ENCODE results near the gene METTL8.

METTL8 gene

GRCh38 chr2:171433763-171434012 lies at the start of gene METTL8:
METTL8 (minus strand) TSS chr2:171433990; CDS start chr2:171392185, 41,805 bp downstream.
- no peak for DNase-seq

- DNase-seq = peak; percentile 41
Observed at GRCh38 chr2:171482877-171483276, 49.1 kb upstream of the METTL8 start.

GRCh38 chr2:171482308-171482707 lies 48.5 kb upstream of the METTL8 start:
- DNase-seq = no peak

- no peak for DNase-seq
Observed at GRCh38 chr2:171480908-171481307, 47.1 kb upstream of the METTL8 start.

- no peak for DNase-seq
Observed at GRCh38 chr2:171479154-171479814, 45.5 kb upstream of the METTL8 start.

- no peak for DNase-seq
Observed at GRCh38 chr2:171478345-171478744, 44.6 kb upstream of the METTL8 start.

GRCh38 chr2:171475979-171476378 lies 42.2 kb upstream of the METTL8 start:
- DNase-seq = no peak

GRCh38 chr2:171470129-171470528 lies 36.3 kb upstream of the METTL8 start:
- no peak for DNase-seq

GRCh38 chr2:171469176-171469575 lies 35.4 kb upstream of the METTL8 start:
- no peak for DNase-seq

- DNase-seq = no peak
Observed at GRCh38 chr2:171460537-171460936, 26.7 kb upstream of the METTL8 start.

GRCh38 chr2:171459498-171459897 lies 25.7 kb upstream of the METTL8 start:
- DNase-seq = no peak

- no peak for DNase-seq
Observed at GRCh38 chr2:171452773-171453172, 19.0 kb upstream of the METTL8 start.

- no peak for DNase-seq
Observed at GRCh38 chr2:171451074-171451473, 17.3 kb upstream of the METTL8 start.

- DNase-seq = no peak
Observed at GRCh38 chr2:171447675-171448074, 13.9 kb upstream of the METTL8 start.

- no peak for DNase-seq
Observed at GRCh38 chr2:171441470-171441869, 7.7 kb upstream of the METTL8 start.

GRCh38 chr2:171436307-171436706 lies 2.5 kb upstream of the METTL8 start:
- no peak for DNase-seq

GRCh38 chr2:171434013-171434989 lies 511 bp upstream of the METTL8 start, which contains the start of gene DCAF17:
DCAF17 (plus strand) TSS chr2:171434226; CDS start chr2:171434578, 352 bp downstream.
- DNase-seq = peak; percentile 98

- DNase-seq = peak; percentile 22
Observed at GRCh38 chr2:171432969-171433762, 624 bp downstream of the METTL8 start.

- no peak for DNase-seq
Observed at GRCh38 chr2:171432206-171432968, 1.4 kb downstream of the METTL8 start.

GRCh38 chr2:171431677-171432167 lies 2.1 kb downstream of the METTL8 start:
- peak; percentile 18 for DNase-seq

GRCh38 chr2:171430516-171431410 lies 3.0 kb downstream of the METTL8 start:
- no peak for DNase-seq

All from right hindlimb (tissue), 1 donor.